Measurements from ENCODE around the gene TEX55. TPM values are rescaled to one million over a fixed set of nuclear protein-coding genes. Genes with fewer than 3 reads are reported as not detected.
A peak's percentile ranks its signal among the peaks of the same experiment; 100 is the strongest.

Gene TEX55
- total RNA-seq, 1 donor from 2014 or later: not detected

- Histone ChIP-seq H3F3A (ENCODE audit: low read depth) (no peaks in the 10 kb centered on the region), H3K9me3 (ENCODE audit: low read depth) (no peaks in the 10 kb centered on the region), H3K4me1 (no peaks in the 10 kb centered on the region), H3K27me3 (peaks cover 23% of the 10 kb centered on the region), H3K79me2 (ENCODE audit: low read depth) (no peaks in the 10 kb centered on the region), H3K4me2 (peak within 1 kb of the TSS; percentile 59), H2AFZ (replicated peaks) (peak within 1 kb of the TSS; percentile 96), H3K4me3 (no peak within 1 kb of the TSS), H3K36me3 (no peaks in the 10 kb centered on the region), H4K20me1 (ENCODE audit: low read depth) (no peaks in the 10 kb centered on the region), H3K9ac (no peak within 1 kb of the TSS), H3K27ac (no peak within 1 kb of the TSS)
- H3K4me3 Mint-ChIP-seq: peak within 1 kb of the TSS; percentile 63
- H3K9me3 Mint-ChIP-seq: peaks cover 2% of the 10 kb centered on the region
- TF ChIP-seq EZH2 (IDR thresholded peaks at IDR 0.05): no peak
- no peak for TF ChIP-seq CTCF (IDR thresholded peaks at IDR 0.05)
- TF ChIP-seq EZH2phosphoT487 (IDR thresholded peaks at IDR 0.05): no peak
- no peaks in the 10 kb centered on the region for H3K4me1 Mint-ChIP-seq
- H3K27ac Mint-ChIP-seq: no peak within 1 kb of the TSS
- no peaks in the 10 kb centered on the region for H3K36me3 Mint-ChIP-seq
- DNase-seq (ENCODE audit: low spot score): peak; percentile 56
- no peaks in the 10 kb centered on the region for H3K27me3 Mint-ChIP-seq (ENCODE audit: insufficient read depth, low read depth)
Observed at GRCh38 chr3:119173325-119173724, 27.4 kb downstream of the TEX55 start, which contains the start of gene UPK1B. Gene UPK1B (plus strand): TSS chr3:119173598. CDS start chr3:119186742, 13,144 bp downstream.

- H3K36me3 ChIP-seq: no peaks in the 10 kb centered on the region
- no peaks in the 10 kb centered on the region for H3K36me3 Mint-ChIP-seq
- no peaks in the 10 kb centered on the region for H3K9me3 ChIP-seq (ENCODE audit: low read depth)
- H3K79me2 ChIP-seq (ENCODE audit: low read depth): no peaks in the 10 kb centered on the region
- H3K27me3 ChIP-seq: peaks cover 23% of the 10 kb centered on the region
- H3K4me3 ChIP-seq: no peak overlapping the region
- DNase-seq (ENCODE audit: low spot score): no peak
- H3K27ac Mint-ChIP-seq: no peak overlapping the region
- no peak overlapping the region for H2AFZ ChIP-seq (replicated peaks)
- no peaks in the 10 kb centered on the region for H3K4me1 Mint-ChIP-seq
- no peaks in the 10 kb centered on the region for H4K20me1 ChIP-seq (ENCODE audit: low read depth)
- no peak overlapping the region for H3K4me3 Mint-ChIP-seq
- no peak for TF ChIP-seq CTCF (IDR thresholded peaks at IDR 0.05)
- no peak for TF ChIP-seq EZH2phosphoT487 (IDR thresholded peaks at IDR 0.05)
- TF ChIP-seq EZH2 (IDR thresholded peaks at IDR 0.05): no peak
- no peak overlapping the region for H3K27ac ChIP-seq
- no peaks in the 10 kb centered on the region for H3K9me3 Mint-ChIP-seq
- H3K4me1 ChIP-seq: no peaks in the 10 kb centered on the region
- no peak overlapping the region for H3K9ac ChIP-seq
- H3K27me3 Mint-ChIP-seq (ENCODE audit: insufficient read depth, low read depth): no peaks in the 10 kb centered on the region
- H3K4me2 ChIP-seq: no peak overlapping the region
- H3F3A ChIP-seq (ENCODE audit: low read depth): no peaks in the 10 kb centered on the region
Observed at GRCh38 chr3:119175872-119176756, 30.1 kb downstream of the TEX55 start.

- no peak for TF ChIP-seq EZH2phosphoT487 (IDR thresholded peaks at IDR 0.05)
- no peak for TF ChIP-seq EZH2 (IDR thresholded peaks at IDR 0.05)
- no peak for TF ChIP-seq CTCF (IDR thresholded peaks at IDR 0.05)
- H2AFZ ChIP-seq (replicated peaks): no peak overlapping the region
- H3K4me1 ChIP-seq: no peaks in the 10 kb centered on the region
- H3K79me2 ChIP-seq (ENCODE audit: low read depth): no peaks in the 10 kb centered on the region
- Mint-ChIP-seq H3K9me3 (no peaks in the 10 kb centered on the region), H3K27ac (no peak overlapping the region), H3K36me3 (no peaks in the 10 kb centered on the region), H3K4me3 (no peak overlapping the region), H3K4me1 (no peaks in the 10 kb centered on the region), H3K27me3 (ENCODE audit: insufficient read depth, low read depth) (no peaks in the 10 kb centered on the region)
- no peak overlapping the region for H3K27ac ChIP-seq
- H3F3A ChIP-seq (ENCODE audit: low read depth): no peaks in the 10 kb centered on the region
- no peak overlapping the region for H3K9ac ChIP-seq
- no peaks in the 10 kb centered on the region for H4K20me1 ChIP-seq (ENCODE audit: low read depth)
- no peaks in the 10 kb centered on the region for H3K36me3 ChIP-seq
- H3K4me3 ChIP-seq: no peak overlapping the region
- DNase-seq (ENCODE audit: low spot score): no peak
- H3K27me3 ChIP-seq: peaks cover 23% of the 10 kb centered on the region
- no peak overlapping the region for H3K4me2 ChIP-seq
- H3K9me3 ChIP-seq (ENCODE audit: low read depth): no peaks in the 10 kb centered on the region
Observed at GRCh38 chr3:119176778-119177177, 30.8 kb downstream of the TEX55 start.

Measured in neural progenitor cell (in vitro differentiated cells).